Tibial artery (tissue), 4 donors: ENCODE results near the gene TTC31.
A peak's percentile ranks its signal among the peaks of the same experiment; 100 is the strongest.
"Not testable (repeated sequence)": the region's sequence is repeated elsewhere in the genome, so short reads cannot be mapped to it uniquely, and the experiment has no call there.

Experiments used
- DNase-seq, 2 donors: peaks; one replicate each; pipeline ENCODE4 v3.0.0-alpha.2; 2019
- H3K27ac ChIP-seq, 2 donors: fragments of 200-600 bp; sonication (generic) in 1 of 2; 1 replicate in 1 of 2; 2 replicates in 1 of 2; pipeline ENCODE4 v1.5.1; 2018 to 2019; ENCODE audit warnings: mild to moderate bottlenecking in 1 of 2
- H3K27me3 ChIP-seq, 2 donors: fragments of 200-600 bp; sonication (generic) in 1 of 2; one replicate each; pipeline versions ENCODE4 v1.5.1 to v1.6.0; 2016 to 2019
- H3K36me3 ChIP-seq, 3 donors: fragments of 200-600 bp; sonication (generic) in 2 of 3; one replicate each; pipeline ENCODE4 v1.5.1; 2016 to 2019; ENCODE audit warnings: mild to moderate bottlenecking in 2 of 3
- H3K4me1 ChIP-seq, 4 donors: fragments of 200-600 bp; sonication (generic) in 2 of 4; 1 replicate in 3 of 4; 2 replicates in 1 of 4; pipeline ENCODE4 v1.5.1; 2016 to 2019
- H3K4me3 ChIP-seq, 2 donors: fragments of 200-600 bp; sonication (generic) in 1 of 2; 1 replicate in 1 of 2; 2 replicates in 1 of 2; pipeline ENCODE4 v1.5.1; 2018 to 2019; ENCODE audit warnings: mild to moderate bottlenecking in 2 of 2
- H3K9me3 ChIP-seq, 3 donors: fragments of 200-600 bp; sonication (generic) in 1 of 3; one replicate each; pipeline ENCODE4 v1.5.1; 2016 to 2019
- intact Hi-C: fragments of 100-400 bp; cut with DNase I; formaldehyde crosslinking; loops from one replicate; pipeline ENCODE4 v1.15.0; 2023; ENCODE audit warnings: low total_unique reads
- TF ChIP-seq, protein P1 (sequence below), 2 experiments: fragments of 200-600 bp in 1 of 2; fragments of 450-650 bp in 1 of 2; IDR thresholded peaks; one replicate each; pipeline ENCODE4 v1.5.1; 2017 to 2019; ENCODE audit warnings: antibody characterized with exemption in 2 of 2, mild to moderate bottlenecking in 1 of 2, moderate library complexity in 1 of 2

Gene TTC31

DNA sequence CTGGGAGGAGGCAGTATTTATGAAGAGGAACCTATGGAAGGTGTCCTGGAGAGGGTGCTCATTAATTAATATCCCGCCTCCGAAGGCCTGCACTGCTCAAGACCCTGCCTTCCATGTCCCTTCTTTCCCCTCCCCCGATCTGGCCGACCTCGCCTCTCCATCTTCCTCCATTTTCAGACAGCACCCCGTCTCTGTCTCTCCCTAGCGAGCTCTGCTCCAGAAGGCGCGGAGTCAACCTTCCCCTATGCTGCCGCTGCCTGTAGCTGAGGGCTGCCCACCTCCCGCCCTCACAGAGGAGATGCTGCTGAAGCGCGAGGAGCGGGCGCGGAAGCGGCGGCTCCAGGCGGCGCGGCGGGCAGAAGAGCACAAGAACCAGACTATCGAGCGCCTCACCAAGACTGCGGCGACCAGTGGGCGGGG is 25.7 kb upstream of the TTC31 start:
- DNase-seq: no peak
- H3K27me3 ChIP-seq: no peaks in the 10 kb centered on the region
- H3K27ac ChIP-seq: peak overlapping the region; percentile 96 to 97
- intact Hi-C loops: no loop called here
- peaks cover 0 to 34% (median 33%) of the 10 kb centered on the region in 4 donors for H3K4me1 ChIP-seq
- H3K4me3 ChIP-seq: peak overlapping the region; percentile 66 to 92
- H3K9me3 ChIP-seq: no peaks in the 10 kb centered on the region
- H3K36me3 ChIP-seq: peaks cover 0 to 14% (median 0%) of the 10 kb centered on the region in 3 donors
- TF ChIP-seq, protein P1, sequence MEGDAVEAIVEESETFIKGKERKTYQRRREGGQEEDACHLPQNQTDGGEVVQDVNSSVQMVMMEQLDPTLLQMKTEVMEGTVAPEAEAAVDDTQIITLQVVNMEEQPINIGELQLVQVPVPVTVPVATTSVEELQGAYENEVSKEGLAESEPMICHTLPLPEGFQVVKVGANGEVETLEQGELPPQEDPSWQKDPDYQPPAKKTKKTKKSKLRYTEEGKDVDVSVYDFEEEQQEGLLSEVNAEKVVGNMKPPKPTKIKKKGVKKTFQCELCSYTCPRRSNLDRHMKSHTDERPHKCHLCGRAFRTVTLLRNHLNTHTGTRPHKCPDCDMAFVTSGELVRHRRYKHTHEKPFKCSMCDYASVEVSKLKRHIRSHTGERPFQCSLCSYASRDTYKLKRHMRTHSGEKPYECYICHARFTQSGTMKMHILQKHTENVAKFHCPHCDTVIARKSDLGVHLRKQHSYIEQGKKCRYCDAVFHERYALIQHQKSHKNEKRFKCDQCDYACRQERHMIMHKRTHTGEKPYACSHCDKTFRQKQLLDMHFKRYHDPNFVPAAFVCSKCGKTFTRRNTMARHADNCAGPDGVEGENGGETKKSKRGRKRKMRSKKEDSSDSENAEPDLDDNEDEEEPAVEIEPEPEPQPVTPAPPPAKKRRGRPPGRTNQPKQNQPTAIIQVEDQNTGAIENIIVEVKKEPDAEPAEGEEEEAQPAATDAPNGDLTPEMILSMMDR (IDR thresholded peaks at IDR 0.05): no peak

GRCh38 chr2:74457549-74458131 is 25.2 kb upstream of the TTC31 start:
- Histone ChIP-seq H3K4me1 (peaks cover 0 to 34% (median 33%) of the 10 kb centered on the region in 4 donors), H3K4me3 (peak overlapping the region; percentile 66 to 92), H3K36me3 (peaks cover 0 to 19% (median 5%) of the 10 kb centered on the region in 3 donors), H3K27me3 (no peaks in the 10 kb centered on the region), H3K27ac (peak overlapping the region; percentile 96 to 97), H3K9me3 (no peaks in the 10 kb centered on the region)
- intact Hi-C loops: no loop called here
- peak; percentile 48 to 80 for DNase-seq
- TF ChIP-seq, protein P1 (IDR thresholded peaks at IDR 0.05): no peak

- Histone ChIP-seq H3K4me1 (peaks cover 0 to 34% (median 33%) of the 10 kb centered on the region in 4 donors), H3K36me3 (peaks cover 0 to 26% (median 10%) of the 10 kb centered on the region in 3 donors), H3K27me3 (no peaks in the 10 kb centered on the region), H3K4me3 (peak within 1 kb of the TSS; percentile 66 to 92), H3K27ac (peak within 1 kb of the TSS; percentile 96 to 97), H3K9me3 (no peaks in the 10 kb centered on the region)
- TF ChIP-seq, protein P1 (IDR thresholded peaks at IDR 0.05): peak in 1 of 2 experiments; percentile 40
- intact Hi-C loops: no loop called here
- DNase-seq: peak; percentile 100
Observed at GRCh38 chr2:74458132-74458937, 24.5 kb upstream of the TTC31 start, which contains the start of gene WBP1. Gene WBP1 (plus strand): TSS chr2:74458438. CDS start chr2:74458603, 165 bp downstream.

GRCh38 chr2:74458938-74459363 is 23.9 kb upstream of the TTC31 start:
- intact Hi-C loops: no loop called here
- Histone ChIP-seq H3K4me1 (peaks cover 0 to 38% (median 34%) of the 10 kb centered on the region in 4 donors), H3K27ac (peak overlapping the region; percentile 82 to 85), H3K4me3 (peak overlapping the region; percentile 66 to 92), H3K9me3 (no peaks in the 10 kb centered on the region), H3K27me3 (no peaks in the 10 kb centered on the region), H3K36me3 (peaks cover 0 to 27% (median 10%) of the 10 kb centered on the region in 3 donors)
- no peak for DNase-seq
- TF ChIP-seq, protein P1 (IDR thresholded peaks at IDR 0.05): no peak

DNA sequence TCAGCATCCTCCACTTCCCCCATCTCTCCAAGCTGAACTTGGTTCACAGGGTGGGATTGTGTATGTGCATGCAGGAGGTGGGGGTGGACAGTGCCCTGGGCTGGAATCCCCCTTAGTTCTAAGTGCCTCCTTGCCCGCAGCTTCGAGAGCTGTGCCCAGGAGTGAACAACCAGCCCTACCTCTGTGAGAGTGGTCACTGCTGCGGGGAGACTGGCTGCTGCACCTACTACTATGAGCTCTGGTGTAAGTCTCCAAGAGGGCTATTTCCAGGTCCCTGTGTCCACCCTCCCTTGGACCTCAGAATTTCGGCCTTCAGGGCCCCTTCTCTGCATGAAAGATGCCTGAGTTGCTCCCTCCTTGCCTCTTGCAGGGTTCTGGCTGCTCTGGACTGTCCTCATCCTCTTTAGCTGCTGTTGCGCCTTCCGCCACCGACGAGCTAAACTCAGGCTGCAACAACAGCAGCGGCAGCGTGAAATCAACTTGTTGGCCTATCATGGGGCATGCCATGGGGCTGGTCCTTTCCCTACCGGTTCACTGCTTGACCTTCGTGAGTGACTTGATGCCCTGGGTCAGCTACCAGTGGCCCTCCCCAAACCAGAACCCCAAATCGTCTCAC is 23.3 kb upstream of the TTC31 start:
- Histone ChIP-seq H3K36me3 (peaks cover 0 to 27% (median 10%) of the 10 kb centered on the region in 3 donors), H3K4me3 (peak overlapping the region in 1 of 2 donors; percentile 66), H3K4me1 (peaks cover 0 to 45% (median 41%) of the 10 kb centered on the region in 4 donors)
- H3K27ac ChIP-seq, H3K9me3 ChIP-seq, DNase-seq, H3K27me3 ChIP-seq, intact Hi-C loops: not testable (repeated sequence)

- peaks cover 0 to 44% (median 41%) of the 10 kb centered on the region in 4 donors for H3K4me1 ChIP-seq
- intact Hi-C loops: not testable (repeated sequence)
Observed at GRCh38 chr2:74460187-74460586, 22.7 kb upstream of the TTC31 start.

More at GRCh38 chr2:74460187-74460586, 22.7 kb upstream of the TTC31 start:
- H3K27ac ChIP-seq, H3K27me3 ChIP-seq, H3K4me3 ChIP-seq, DNase-seq, H3K9me3 ChIP-seq: not testable (repeated sequence)
- peaks cover 0 to 27% (median 10%) of the 10 kb centered on the region in 3 donors for H3K36me3 ChIP-seq
